ENCODE results near the gene INSIG1. TPM values are rescaled to one million over a fixed set of nuclear protein-coding genes. Genes with fewer than 3 reads are reported as not detected.

Gene INSIG1
- total RNA-seq, 1 experiment from 2014 or later = 60.1 TPM

DNA sequence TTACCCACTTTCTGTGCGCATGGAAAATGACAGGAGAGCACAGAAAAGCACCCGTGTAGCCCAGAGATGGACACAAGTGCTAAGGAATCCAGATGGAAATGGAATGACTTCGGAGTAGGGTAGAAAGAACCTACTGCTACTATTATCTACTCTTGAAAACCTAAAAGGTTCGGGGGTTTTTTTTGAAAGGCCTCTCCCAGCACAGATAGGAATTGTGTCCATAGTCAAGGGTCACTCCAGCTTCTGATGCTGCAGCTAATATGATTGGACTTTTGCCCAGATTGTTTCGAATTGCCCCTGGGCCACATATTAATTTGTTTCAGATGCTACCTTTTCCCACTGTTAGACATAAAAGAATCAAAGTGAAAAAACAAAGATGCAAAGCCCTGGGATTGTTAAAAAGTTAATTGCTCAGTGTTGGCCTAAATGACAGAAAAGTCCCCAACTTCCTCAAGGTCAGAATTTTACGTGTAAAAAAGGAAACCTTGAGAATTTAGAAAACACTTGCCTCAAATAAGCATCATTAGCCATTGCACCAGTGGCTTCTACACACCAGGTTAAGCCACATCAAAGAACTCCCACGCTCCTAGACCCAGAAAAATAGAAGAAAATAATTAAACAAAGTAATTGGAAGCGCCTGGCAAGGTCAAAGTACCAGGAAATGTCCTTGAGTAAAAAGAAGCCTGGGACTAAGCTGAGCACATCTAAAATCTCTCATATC lies 40.8 kb upstream of the INSIG1 start:
- no peak overlapping the region for H3K4me3 Mint-ChIP-seq (ENCODE audit: unreplicated experiment)
- intact Hi-C loops (cut with micrococcal nuclease; ENCODE audit: unreplicated experiment) = no loop called here
- no peaks in the 10 kb centered on the region for H3K36me3 Mint-ChIP-seq (ENCODE audit: insufficient read depth, unreplicated experiment)
- H3K27me3 ChIP-seq (replicated peaks; ENCODE audit: control insufficient read depth, insufficient read depth, low read length) = no peaks in the 10 kb centered on the region
- CTCF ChIA-PET = no interaction called here
- no peaks in the 10 kb centered on the region for H3K36me3 ChIP-seq (ENCODE audit: control insufficient read depth, insufficient read depth, low read length)
- no peaks in the 10 kb centered on the region for H3K4me1 ChIP-seq
- TF ChIP-seq, protein P1, sequence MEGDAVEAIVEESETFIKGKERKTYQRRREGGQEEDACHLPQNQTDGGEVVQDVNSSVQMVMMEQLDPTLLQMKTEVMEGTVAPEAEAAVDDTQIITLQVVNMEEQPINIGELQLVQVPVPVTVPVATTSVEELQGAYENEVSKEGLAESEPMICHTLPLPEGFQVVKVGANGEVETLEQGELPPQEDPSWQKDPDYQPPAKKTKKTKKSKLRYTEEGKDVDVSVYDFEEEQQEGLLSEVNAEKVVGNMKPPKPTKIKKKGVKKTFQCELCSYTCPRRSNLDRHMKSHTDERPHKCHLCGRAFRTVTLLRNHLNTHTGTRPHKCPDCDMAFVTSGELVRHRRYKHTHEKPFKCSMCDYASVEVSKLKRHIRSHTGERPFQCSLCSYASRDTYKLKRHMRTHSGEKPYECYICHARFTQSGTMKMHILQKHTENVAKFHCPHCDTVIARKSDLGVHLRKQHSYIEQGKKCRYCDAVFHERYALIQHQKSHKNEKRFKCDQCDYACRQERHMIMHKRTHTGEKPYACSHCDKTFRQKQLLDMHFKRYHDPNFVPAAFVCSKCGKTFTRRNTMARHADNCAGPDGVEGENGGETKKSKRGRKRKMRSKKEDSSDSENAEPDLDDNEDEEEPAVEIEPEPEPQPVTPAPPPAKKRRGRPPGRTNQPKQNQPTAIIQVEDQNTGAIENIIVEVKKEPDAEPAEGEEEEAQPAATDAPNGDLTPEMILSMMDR (IDR thresholded peaks at IDR 0.05; ENCODE audit: insufficient read depth in 1 of 2, low read depth in 1 of 2, low read length in 1 of 2, severe bottlenecking in 1 of 2, unreplicated experiment in 1 of 2) = no peak
- BruUV-seq (replicated peaks) = no TSS peak
- POLR2A ChIA-PET = no interaction called here
- DNase-seq = no peak
- H3K9me3 Mint-ChIP-seq (ENCODE audit: unreplicated experiment) = no peaks in the 10 kb centered on the region
- no peak overlapping the region for H3K27ac Mint-ChIP-seq (ENCODE audit: unreplicated experiment)
- no peak overlapping the region for H3K4me3 ChIP-seq (ENCODE audit: low read depth, low read length)
- H3K27me3 Mint-ChIP-seq (ENCODE audit: insufficient read depth, unreplicated experiment) = no peaks in the 10 kb centered on the region
- no peaks in the 10 kb centered on the region for H3K9me3 ChIP-seq
- H3K4me1 Mint-ChIP-seq (ENCODE audit: low read depth, unreplicated experiment) = no peaks in the 10 kb centered on the region

DNA sequence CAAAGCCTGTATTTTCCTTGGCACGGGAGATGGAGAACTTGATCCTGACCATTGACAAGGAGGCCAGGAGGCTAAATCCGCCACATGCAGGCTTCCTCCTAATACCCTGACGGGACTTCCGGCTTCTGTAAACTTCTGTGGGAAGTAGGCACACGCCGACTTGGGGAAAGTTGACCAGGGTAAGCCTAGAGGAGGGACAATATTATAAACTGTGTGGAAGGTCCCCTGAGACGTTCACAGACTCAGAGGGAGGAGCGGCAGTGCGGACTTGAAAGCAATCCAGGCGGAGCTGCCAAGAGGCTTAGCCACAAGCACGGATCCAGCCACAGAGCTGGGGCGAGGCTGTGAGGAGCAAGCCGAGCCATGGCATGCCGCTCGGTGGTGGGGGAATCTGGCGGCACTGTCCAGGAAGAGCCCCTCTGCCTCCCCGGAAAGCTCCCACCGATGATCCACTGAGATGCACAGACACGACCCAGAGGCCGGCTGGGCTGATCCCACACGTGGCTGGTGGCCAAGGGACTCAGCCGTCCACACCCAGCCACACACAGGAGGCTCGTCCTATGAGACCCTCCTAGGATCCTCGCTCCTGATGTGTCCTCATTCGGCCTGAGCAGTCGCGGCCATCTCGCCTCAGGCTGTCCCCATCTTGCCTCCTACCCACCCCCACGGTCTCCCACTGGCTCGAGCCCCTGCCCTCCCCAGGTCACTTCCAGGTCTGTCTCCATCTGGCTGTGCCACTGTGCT lies 40.0 kb upstream of the INSIG1 start:
- no peaks in the 10 kb centered on the region for H3K4me1 Mint-ChIP-seq (ENCODE audit: low read depth, unreplicated experiment)
- no peak overlapping the region for H3K27ac Mint-ChIP-seq (ENCODE audit: unreplicated experiment)
- ChIA-PET CTCF (no interaction called here), POLR2A (no interaction called here)
- no peak for DNase-seq
- H3K9me3 Mint-ChIP-seq (ENCODE audit: unreplicated experiment) = no peaks in the 10 kb centered on the region
- no peaks in the 10 kb centered on the region for H3K27me3 Mint-ChIP-seq (ENCODE audit: insufficient read depth, unreplicated experiment)
- H3K4me1 ChIP-seq = no peaks in the 10 kb centered on the region
- H3K36me3 Mint-ChIP-seq (ENCODE audit: insufficient read depth, unreplicated experiment) = no peaks in the 10 kb centered on the region
- H3K36me3 ChIP-seq (ENCODE audit: control insufficient read depth, insufficient read depth, low read length) = no peaks in the 10 kb centered on the region
- H3K9me3 ChIP-seq = no peaks in the 10 kb centered on the region
- H3K4me3 ChIP-seq (ENCODE audit: low read depth, low read length) = no peak overlapping the region
- H3K27me3 ChIP-seq (replicated peaks; ENCODE audit: control insufficient read depth, insufficient read depth, low read length) = no peaks in the 10 kb centered on the region
- H3K4me3 Mint-ChIP-seq (ENCODE audit: unreplicated experiment) = no peak overlapping the region
- no TSS peak for BruUV-seq (replicated peaks)
- intact Hi-C loops (cut with micrococcal nuclease; ENCODE audit: unreplicated experiment) = no loop called here
- TF ChIP-seq, protein P1 (IDR thresholded peaks at IDR 0.05; ENCODE audit: insufficient read depth in 1 of 2, low read depth in 1 of 2, low read length in 1 of 2, severe bottlenecking in 1 of 2, unreplicated experiment in 1 of 2) = no peak

DNA sequence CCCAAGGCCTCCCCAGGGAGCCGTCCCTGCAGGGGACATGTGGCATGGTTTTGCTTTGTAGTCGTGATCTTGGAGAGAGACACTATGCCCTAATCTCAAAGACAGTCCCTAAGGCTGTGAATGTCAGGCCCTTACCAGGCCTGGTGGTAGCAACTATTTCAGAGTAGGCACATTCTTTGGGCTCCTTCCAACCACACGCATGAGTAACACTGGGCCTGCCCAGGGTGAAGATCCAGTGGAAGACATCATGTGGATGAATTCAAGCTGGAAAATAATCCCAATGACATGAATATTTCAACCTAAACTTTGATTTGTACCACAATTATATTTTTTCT lies 39.5 kb upstream of the INSIG1 start:
- TF ChIP-seq, protein P1 (IDR thresholded peaks at IDR 0.05; ENCODE audit: insufficient read depth in 1 of 2, low read depth in 1 of 2, low read length in 1 of 2, severe bottlenecking in 1 of 2, unreplicated experiment in 1 of 2) = no peak
- Mint-ChIP-seq H3K27me3 (ENCODE audit: insufficient read depth, unreplicated experiment) (no peaks in the 10 kb centered on the region), H3K9me3 (ENCODE audit: unreplicated experiment) (no peaks in the 10 kb centered on the region), H3K36me3 (ENCODE audit: insufficient read depth, unreplicated experiment) (no peaks in the 10 kb centered on the region), H3K27ac (ENCODE audit: unreplicated experiment) (no peak overlapping the region), H3K4me3 (ENCODE audit: unreplicated experiment) (no peak overlapping the region), H3K4me1 (ENCODE audit: low read depth, unreplicated experiment) (no peaks in the 10 kb centered on the region)
- no peak for DNase-seq
- no peaks in the 10 kb centered on the region for H3K27me3 ChIP-seq (replicated peaks; ENCODE audit: control insufficient read depth, insufficient read depth, low read length)
- no peaks in the 10 kb centered on the region for H3K4me1 ChIP-seq
- BruUV-seq (replicated peaks) = no TSS peak
- ChIA-PET POLR2A (no interaction called here), CTCF (no interaction called here)
- intact Hi-C loops (cut with micrococcal nuclease; ENCODE audit: unreplicated experiment) = no loop called here
- H3K9me3 ChIP-seq = no peaks in the 10 kb centered on the region
- H3K36me3 ChIP-seq (ENCODE audit: control insufficient read depth, insufficient read depth, low read length) = no peaks in the 10 kb centered on the region
- no peak overlapping the region for H3K4me3 ChIP-seq (ENCODE audit: low read depth, low read length)

Measured in Caco-2 (cell line).